Sigmoid colon (tissue), 4 donors: ENCODE data around the gene NBEAL1.

Experiments
- POLR2A ChIP-seq, 2 donors: fragments of 450-650 bp; IDR thresholded peaks; one replicate each; pipeline ENCODE4 v1.6.1; 2016; ENCODE audit warnings: antibody characterized with exemption in 2 of 2, mild to moderate bottlenecking in 2 of 2, moderate library complexity in 2 of 2
- POLR2AphosphoS5 ChIP-seq, 4 donors: sonication (generic); formaldehyde crosslinking; IDR thresholded peaks; one replicate each; pipeline ENCODE4 v1.6.1; 2017; ENCODE audit warnings: antibody characterized with exemption in 4 of 4

GRCh38 chr2:203080447-203081045, 65.9 kb downstream of the NBEAL1 start:
- no peak for TF ChIP-seq POLR2A (IDR thresholded peaks at IDR 0.05)
- TF ChIP-seq POLR2AphosphoS5 (IDR thresholded peaks at IDR 0.05): no peak
